RWPE2 (cell line): ENCODE data around the gene LSR.

Experiments used
- ATAC-seq: fragments of 200-7000 bp; cut with Tn5 transposase; 3 replicates; pipeline ENCODE4 v1.9.1; 2021; ENCODE audit warnings: low read depth
- DNase-seq: peaks from one replicate; pipeline ENCODE4 v3.0.0-alpha.2; 2020; ENCODE audit warnings: low spot score
- H3K27ac ChIP-seq: fragments of 450-650 bp; 2 replicates; pipeline ENCODE4 v1.5.1; 2017; ENCODE audit warnings: mild to moderate bottlenecking; ENCODE audit not compliant: poor library complexity, severe bottlenecking
- H3K27me3 ChIP-seq: fragments of 250-450 bp; sonication (Bioruptor Pico); 2 replicates; pipeline ENCODE4 v1.5.1; 2021; ENCODE audit warnings: mild to moderate bottlenecking, moderate library complexity; ENCODE audit not compliant: insufficient read depth, poor library complexity, severe bottlenecking
- H3K36me3 ChIP-seq: fragments of 250-450 bp; sonication (Bioruptor Pico); 2 replicates; pipeline ENCODE4 v1.5.1; 2020; ENCODE audit warnings: low read depth, mild to moderate bottlenecking, moderate library complexity
- H3K4me1 ChIP-seq: fragments of 250-450 bp; sonication (Bioruptor Pico); 2 replicates; pipeline ENCODE4 v1.5.1; 2021; ENCODE audit warnings: mild to moderate bottlenecking, moderate library complexity; ENCODE audit not compliant: insufficient read depth, poor library complexity, severe bottlenecking
- H3K4me3 ChIP-seq: fragments of 250-450 bp; sonication (Bioruptor Pico); 2 replicates; pipeline ENCODE4 v1.5.1; 2021; ENCODE audit warnings: mild to moderate bottlenecking, moderate library complexity; ENCODE audit not compliant: severe bottlenecking
- H3K9me3 ChIP-seq: fragments of 250-450 bp; sonication (Bioruptor Pico); 2 replicates; pipeline ENCODE4 v1.5.1; 2021; ENCODE audit warnings: mild to moderate bottlenecking, moderate library complexity; ENCODE audit not compliant: severe bottlenecking
- CTCF ChIP-seq: fragments of 450-650 bp; IDR thresholded peaks from one replicate; pipeline ENCODE4 v1.5.1; 2017; ENCODE audit warnings: mild to moderate bottlenecking, moderate library complexity; ENCODE audit not compliant: poor library complexity, severe bottlenecking

The LSR gene

GRCh38 chr19:35271546-35271945 lies 22.7 kb downstream of the LSR start:
- H3K4me1 ChIP-seq, result no peaks in the 10 kb centered on the region
- no peak for DNase-seq
- peaks cover 34% of the 10 kb centered on the region for H3K36me3 ChIP-seq
- no peaks in the 10 kb centered on the region for H3K27me3 ChIP-seq
- no peak overlapping the region for H3K27ac ChIP-seq
- no peaks in the 10 kb centered on the region for H3K9me3 ChIP-seq
- no peak overlapping the region for H3K4me3 ChIP-seq
- no peak for ATAC-seq
- TF ChIP-seq CTCF, result no peak

GRCh38 chr19:35272122-35272719 lies 23.4 kb downstream of the LSR start:
- peaks cover 32% of the 10 kb centered on the region for H3K36me3 ChIP-seq
- H3K27me3 ChIP-seq, result no peaks in the 10 kb centered on the region
- no peak for ATAC-seq
- no peak for DNase-seq
- no peaks in the 10 kb centered on the region for H3K4me1 ChIP-seq
- H3K4me3 ChIP-seq, result no peak overlapping the region
- no peaks in the 10 kb centered on the region for H3K9me3 ChIP-seq
- no peak overlapping the region for H3K27ac ChIP-seq
- TF ChIP-seq CTCF, result no peak

GRCh38 chr19:35272954-35273649 lies 24.3 kb downstream of the LSR start:
- H3K4me3 ChIP-seq, result no peak overlapping the region
- ATAC-seq (no peak), DNase-seq (no peak)
- peaks cover 32% of the 10 kb centered on the region for H3K36me3 ChIP-seq
- H3K27ac ChIP-seq, result no peak overlapping the region
- H3K27me3 ChIP-seq, result no peaks in the 10 kb centered on the region
- H3K9me3 ChIP-seq, result no peaks in the 10 kb centered on the region
- no peaks in the 10 kb centered on the region for H3K4me1 ChIP-seq
- TF ChIP-seq CTCF, result no peak

- H3K27ac ChIP-seq, result no peak overlapping the region
- no peaks in the 10 kb centered on the region for H3K9me3 ChIP-seq
- no peaks in the 10 kb centered on the region for H3K4me1 ChIP-seq
- ATAC-seq, result no peak
- no peak overlapping the region for H3K4me3 ChIP-seq
- TF ChIP-seq CTCF, result no peak
- H3K36me3 ChIP-seq, result peaks cover 32% of the 10 kb centered on the region
- no peak for DNase-seq
- no peaks in the 10 kb centered on the region for H3K27me3 ChIP-seq
Measured at GRCh38 chr19:35273686-35274259, 25.0 kb downstream of the LSR start.

GRCh38 chr19:35274323-35274722 lies 25.5 kb downstream of the LSR start:
- TF ChIP-seq CTCF, result no peak
- no peak for ATAC-seq
- peaks cover 34% of the 10 kb centered on the region for H3K36me3 ChIP-seq
- H3K9me3 ChIP-seq, result no peaks in the 10 kb centered on the region
- no peaks in the 10 kb centered on the region for H3K27me3 ChIP-seq
- DNase-seq, result no peak
- H3K4me1 ChIP-seq, result no peaks in the 10 kb centered on the region
- no peak overlapping the region for H3K27ac ChIP-seq
- H3K4me3 ChIP-seq, result no peak overlapping the region
